ENCODE results near the gene ACE.

Gene ACE

GRCh38 chr17:63491413-63491812 lies 14.6 kb downstream of the ACE start:
- no peak for DNase-seq (ENCODE audit: low spot score)

- DNase-seq (ENCODE audit: low spot score) = no peak
Observed at GRCh38 chr17:63491977-63492618, 15.2 kb downstream of the ACE start.

- no peak for DNase-seq (ENCODE audit: low spot score)
Observed at GRCh38 chr17:63492940-63493339, 16.1 kb downstream of the ACE start.

- no peak for DNase-seq (ENCODE audit: low spot score)
Observed at GRCh38 chr17:63493411-63493810, 16.6 kb downstream of the ACE start.

DNA sequence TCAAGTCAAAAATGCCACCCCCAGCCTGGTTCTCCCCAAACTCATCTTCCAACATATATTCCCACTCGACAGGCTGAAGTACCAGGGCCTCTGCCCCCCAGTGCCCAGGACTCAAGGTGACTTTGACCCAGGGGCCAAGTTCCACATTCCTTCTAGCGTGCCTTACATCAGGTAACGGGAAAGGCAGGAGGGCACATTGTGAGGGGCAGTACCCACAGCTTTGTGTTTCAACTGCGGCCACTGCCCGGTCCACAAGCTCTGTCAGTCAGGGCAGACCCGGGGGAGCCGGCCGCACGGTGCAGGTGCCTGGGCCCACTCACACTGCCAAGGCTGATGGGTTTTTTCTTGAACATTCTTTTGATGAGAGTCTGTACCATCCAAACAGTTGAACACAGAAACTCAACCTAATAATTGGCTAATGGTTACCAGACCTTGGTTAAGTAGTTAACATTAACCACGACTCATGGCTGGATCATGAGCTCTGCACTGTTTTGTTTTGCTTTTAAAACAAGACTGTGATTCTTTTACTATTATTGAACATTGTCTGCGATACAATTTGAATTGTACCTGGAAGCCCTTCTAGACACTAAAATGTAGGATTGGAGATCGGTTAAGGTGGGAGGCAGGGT lies 17.6 kb downstream of the ACE start:
- DNase-seq (ENCODE audit: low spot score) = peak; percentile 71

- no peak for DNase-seq (ENCODE audit: low spot score)
Observed at GRCh38 chr17:63495491-63495890, 18.6 kb downstream of the ACE start.

- no peak for DNase-seq (ENCODE audit: low spot score)
Observed at GRCh38 chr17:63496177-63496576, 19.3 kb downstream of the ACE start.

GRCh38 chr17:63496663-63497400 lies 20.0 kb downstream of the ACE start:
- DNase-seq (ENCODE audit: low spot score) = no peak

- peak; percentile 39 for DNase-seq (ENCODE audit: low spot score)
Observed at GRCh38 chr17:63497708-63498483, 21.0 kb downstream of the ACE start.

DNA sequence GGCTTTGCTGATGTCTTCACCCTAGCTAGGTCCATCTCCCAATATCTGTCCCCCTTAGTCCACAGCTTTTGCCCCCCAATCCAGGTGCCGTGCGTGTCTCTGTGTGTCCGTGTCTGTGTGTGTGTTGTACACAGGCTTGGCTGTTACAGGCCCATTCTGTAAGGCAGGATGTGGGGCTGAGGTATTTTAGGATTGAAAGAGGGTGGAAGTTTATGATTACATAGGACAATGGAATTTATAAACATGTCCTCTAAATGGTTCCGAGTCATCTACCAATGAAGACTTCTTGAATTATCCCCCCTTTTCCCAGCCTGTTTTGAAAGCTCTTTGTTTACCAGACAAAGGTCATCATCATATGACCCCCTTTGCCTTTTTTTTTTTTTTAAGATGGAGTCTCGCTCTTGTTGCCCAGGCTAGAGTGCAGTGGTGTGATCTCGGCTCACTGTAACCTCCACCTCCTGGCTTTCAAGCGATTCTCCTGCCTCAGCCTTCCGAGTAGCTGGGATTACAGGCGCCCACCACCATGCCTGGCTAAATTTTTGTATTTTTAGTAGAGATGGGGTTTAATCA lies 21.9 kb downstream of the ACE start:
- DNase-seq (ENCODE audit: low spot score) = no peak

DNA sequence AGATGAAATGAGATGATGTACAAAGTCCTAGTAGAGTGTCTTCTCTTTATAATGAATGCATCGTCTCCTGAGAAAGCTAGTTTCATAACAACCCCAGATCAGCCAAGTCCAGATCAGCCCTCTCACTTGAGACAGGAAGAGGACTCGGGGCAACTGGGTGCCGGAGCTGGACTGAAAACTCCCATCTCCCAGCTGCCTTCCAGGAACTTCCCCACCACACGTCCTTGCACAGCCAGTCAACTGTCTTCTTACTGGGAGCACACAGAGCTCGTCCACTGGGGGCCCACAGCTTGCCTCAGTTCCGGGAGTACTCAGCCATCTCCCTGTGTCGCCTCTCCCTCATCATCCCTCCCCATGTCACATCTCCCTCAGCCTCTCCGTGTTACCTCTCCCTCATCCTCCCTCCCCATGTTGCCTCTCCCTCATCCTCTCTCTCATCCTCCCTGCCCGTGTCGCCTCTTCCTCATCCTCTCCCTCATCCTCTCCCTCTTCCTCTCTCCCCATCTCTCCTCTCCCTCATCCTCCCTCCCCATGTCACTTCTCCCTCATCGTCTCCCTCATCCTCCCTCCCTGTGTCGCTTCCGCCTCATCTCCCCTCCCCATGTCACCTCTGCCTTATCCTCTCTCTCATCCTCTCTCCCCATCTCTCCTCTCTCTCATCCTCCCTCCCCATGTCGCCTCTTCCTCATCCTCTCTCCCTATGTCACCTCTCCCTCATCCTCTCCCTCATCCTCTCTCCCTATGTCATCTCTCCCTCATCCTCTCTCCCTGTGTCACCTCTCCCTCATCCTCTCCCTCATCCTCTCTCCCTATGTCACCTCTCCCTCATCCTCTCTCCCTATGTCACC lies 23.9 kb downstream of the ACE start:
- no peak for DNase-seq (ENCODE audit: low spot score)

DNA sequence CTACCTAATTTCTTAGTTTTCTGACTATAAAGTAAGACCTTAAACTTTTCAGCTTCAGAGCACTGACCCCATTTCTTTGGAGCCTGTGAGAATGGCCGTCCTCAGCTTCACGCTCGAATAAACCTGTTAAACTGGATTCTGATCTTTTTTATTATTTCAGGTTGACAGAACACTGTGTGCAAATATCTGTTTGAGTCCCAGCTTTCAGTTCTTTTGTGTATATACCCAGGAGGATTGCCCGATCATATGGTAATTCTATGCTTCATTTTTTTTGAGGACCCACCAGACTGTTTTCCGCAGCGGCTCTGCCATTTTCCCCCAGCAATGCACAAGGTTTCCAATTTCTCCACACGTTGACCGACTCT lies 26.5 kb downstream of the ACE start:
- DNase-seq (ENCODE audit: low spot score) = no peak

DNA sequence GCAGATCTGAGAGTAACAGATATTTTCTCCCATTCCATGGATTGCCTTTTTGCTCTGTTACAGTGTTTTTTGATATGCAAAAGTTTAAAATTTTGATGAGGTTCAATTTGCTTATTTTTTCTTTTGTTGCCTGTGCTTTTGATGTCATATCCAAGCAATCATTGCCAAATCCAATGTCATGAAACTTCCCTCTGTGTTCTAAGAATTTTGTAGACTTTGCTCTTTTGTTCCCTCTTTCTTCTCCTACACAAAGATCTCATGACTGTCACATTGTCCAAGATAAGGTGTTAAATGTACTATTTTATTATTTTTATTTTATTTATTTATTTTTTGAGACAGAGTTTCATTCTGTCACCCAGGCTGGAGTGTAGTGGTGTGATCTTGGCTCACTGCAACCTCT lies 27.4 kb downstream of the ACE start:
- DNase-seq (ENCODE audit: low spot score) = no peak

GRCh38 chr17:63505341-63505740 lies 28.5 kb downstream of the ACE start:
- DNase-seq (ENCODE audit: low spot score) = no peak

- DNase-seq (ENCODE audit: low spot score) = no peak
Observed at GRCh38 chr17:63506627-63507026, 29.8 kb downstream of the ACE start.

DNA sequence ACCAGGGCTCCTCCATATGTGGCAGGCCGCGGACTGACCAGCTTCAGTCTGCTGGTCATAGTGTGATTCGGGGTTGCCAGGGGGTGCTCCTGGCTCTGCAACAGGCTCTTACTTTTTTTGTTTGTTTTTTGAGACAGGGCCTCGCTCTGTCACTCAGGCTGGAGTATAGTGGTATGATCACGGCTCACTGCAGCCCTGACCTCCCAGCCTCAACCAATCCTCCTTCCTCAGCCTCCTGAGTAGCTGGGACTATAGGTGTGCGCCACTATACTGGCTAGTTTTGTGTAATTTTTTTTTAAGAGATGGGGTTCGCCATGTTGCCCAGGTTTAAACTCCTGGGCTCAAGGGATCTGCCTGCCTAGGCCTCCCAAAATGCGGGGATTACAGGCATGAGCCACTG lies 34.5 kb downstream of the ACE start:
- DNase-seq (ENCODE audit: low spot score) = no peak

GRCh38 chr17:63512388-63512787 lies 35.5 kb downstream of the ACE start:
- no peak for DNase-seq (ENCODE audit: low spot score)

- no peak for DNase-seq (ENCODE audit: low spot score)
Observed at GRCh38 chr17:63512896-63513644, 36.2 kb downstream of the ACE start.

DNA sequence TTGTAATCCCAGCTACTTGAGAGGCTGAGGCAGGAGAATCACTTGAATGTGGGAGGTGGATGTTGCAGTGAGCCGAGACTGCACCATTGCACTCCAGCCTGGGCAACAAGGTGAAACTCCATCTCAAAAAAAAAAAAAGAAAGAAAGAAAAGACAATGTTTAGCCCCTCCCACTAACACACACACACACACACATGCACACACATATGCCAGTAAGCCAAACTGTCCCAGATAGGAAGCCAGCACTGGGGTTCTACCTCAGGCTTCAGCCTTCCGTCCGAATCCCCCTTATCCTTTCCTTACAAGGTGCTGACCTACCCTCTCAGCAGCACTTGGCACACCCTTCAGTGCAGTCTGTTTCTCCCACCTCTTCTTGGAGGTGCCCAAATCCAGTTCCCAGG lies 37.6 kb downstream of the ACE start:
- DNase-seq (ENCODE audit: low spot score) = no peak

DNA sequence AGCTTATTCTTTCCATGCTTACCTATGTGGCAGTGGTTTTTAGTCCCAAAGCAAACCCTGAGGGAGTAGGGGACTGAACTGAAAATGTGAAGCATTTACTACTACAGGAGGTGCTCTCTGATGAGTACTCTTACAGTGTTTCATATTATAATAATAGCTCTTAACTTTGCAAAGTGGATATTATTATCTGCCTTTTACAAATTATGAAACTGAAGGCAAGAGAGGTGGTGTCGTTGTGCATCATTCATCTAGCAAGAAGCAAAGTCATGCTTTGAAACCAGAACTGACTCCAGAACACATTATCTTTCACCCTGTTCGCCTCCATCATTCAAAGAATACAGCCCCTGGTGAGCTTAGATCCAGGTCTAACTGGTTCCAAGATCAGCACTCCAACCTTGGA lies 38.1 kb downstream of the ACE start:
- no peak for DNase-seq (ENCODE audit: low spot score)

DNA sequence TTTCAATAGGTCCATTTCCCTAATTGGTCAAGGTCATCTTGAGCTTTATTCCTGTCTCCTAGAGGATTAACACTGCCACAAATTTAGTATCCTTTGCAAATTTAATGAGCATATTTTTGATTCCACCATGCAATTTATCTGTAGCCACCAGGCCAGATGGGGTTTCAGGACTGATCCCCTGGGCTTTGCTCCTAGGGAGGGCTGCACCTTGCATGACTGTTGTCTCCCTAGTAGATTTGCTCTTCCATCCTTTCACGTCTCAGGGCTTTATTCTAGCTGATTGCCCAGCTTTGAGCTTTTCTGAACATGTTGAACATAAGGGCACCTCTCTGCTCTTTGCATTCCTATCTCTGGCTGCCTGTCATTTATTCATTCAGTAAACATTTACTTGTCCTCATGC lies 38.6 kb downstream of the ACE start:
- no peak for DNase-seq (ENCODE audit: low spot score)

All from kidney tubule cell (primary cell).